GM21717 (cell line): ENCODE results near the gene CPEB2.

Experiments
- ATAC-seq: cut with Tn5 transposase; IDR thresholded peaks from one replicate; pipeline ENCODE4 v1.9.1; 2021; ENCODE audit warnings: mild to moderate bottlenecking, moderate library complexity; ENCODE audit not compliant: unreplicated experiment

The CPEB2 gene

DNA sequence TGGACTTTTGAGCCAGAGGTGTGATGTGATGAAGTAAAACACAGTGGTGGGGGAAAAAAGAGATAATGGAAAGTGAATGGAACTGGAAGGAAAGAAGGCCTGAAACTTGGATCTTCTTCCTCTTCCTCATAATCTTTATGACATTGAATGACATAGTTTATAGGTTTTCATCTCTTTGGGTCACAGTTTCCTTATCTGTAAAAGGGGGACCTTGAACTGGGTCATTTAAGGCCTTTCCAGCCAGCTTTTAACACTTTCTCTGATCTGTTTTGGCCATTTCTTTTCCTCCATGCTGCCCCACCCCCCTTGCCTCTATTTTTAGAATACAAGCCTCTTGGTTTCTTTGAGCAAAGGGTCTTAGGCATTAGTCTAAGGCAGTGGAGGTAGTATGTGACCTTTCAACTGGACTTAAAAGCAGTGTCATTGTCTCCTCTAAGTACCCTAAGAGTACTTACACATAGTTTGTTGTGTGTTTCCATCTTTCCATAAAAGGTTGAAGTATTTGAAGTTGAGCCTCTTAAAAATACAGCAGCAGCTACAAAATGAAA is 7.8 kb downstream of the CPEB2 start:
- no peak for ATAC-seq

- no peak for ATAC-seq
Measured at GRCh38 chr4:15011166-15011565, 8.9 kb downstream of the CPEB2 start.

DNA sequence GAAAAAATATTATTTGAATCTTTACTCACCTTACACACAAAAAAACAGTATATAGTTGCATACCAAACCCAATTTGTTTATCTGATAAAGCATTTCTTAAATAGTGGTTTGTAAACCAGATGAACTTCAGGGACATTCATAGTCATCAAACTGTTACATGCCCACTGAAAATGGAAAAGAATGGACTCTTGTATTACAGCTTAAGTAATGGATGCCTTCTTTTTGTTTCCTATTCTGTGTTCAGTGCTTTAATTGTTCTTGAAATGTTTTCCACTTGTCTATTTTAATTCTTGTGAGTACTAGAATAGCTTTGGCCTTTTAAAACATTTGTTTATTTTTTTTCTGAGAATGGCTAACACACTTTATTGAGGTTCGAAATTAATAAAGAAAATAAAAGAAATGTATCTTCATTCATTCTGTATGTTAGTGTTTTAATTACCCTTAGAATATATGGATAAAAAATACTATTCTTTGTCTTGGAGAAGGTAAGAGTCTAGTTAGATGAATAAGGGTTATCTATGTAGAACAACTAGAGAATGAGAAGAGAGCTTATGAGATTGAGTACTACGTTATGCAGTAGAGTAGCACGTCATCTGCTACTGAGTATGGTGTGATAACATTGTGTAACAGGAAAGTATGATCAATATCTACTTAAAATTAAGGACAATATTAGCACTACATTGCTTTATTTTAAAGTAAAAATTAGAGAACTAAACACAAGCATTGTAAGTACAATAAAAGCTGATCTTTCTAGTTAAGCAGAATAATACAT is 9.9 kb downstream of the CPEB2 start:
- no peak for ATAC-seq

DNA sequence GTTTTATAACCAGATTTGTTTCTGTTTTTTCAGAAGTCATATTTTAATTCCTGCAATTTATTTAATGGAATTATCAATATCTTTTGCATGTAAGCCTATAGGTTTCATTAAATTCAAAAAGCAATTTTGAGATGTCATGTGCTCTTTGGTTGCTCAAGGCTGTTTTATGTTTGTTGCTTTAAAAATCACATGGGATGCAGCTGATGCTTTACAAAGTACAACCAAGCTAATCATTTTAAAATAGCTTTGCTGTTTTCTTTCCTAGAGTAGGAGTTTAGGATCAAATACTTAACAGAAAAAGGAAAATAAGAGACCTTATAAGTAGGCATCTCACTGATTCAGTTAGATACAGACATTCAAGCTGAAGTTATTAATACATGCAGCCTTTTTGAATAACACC is 11.3 kb downstream of the CPEB2 start:
- no peak for ATAC-seq

GRCh38 chr4:15015170-15015569 is 12.9 kb downstream of the CPEB2 start:
- no peak for ATAC-seq

- no peak for ATAC-seq
Measured at GRCh38 chr4:15018361-15018760, 16.1 kb downstream of the CPEB2 start.

DNA sequence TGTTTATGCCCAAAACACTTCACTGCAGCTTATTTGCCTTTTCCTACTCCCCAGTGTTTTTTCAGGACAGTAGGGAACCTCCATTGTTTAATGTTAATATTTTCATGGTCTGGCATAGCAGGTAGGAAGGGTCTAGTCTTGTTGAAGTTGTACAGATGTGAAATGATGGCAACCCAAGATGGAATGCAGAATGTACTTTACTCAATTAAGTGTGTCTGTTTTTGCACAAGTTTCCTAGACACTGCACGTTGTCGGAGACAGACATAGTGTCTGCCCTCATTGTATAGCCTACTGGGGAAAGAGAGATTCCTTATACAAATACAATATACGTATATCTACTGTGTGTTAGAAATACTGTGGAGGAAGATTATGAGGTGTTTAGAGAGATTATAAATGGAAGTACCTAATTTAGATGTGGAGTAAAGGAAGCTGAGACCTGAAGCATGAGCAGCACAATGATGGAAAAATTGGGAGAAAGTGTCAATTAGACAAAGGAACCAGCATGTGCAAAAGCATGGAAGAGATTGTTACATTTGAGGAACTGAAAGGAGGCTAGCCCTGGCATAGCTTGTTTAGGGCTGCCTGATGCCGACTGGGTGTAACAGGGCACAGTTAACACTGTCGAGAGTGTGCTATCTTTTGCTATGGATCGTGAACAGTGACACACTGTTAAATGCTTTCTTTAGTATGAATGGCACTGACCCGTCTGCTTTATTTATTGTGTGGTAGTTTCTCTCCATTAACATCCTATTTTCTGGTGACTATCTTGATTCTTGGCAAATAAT is 18.4 kb downstream of the CPEB2 start:
- no peak for ATAC-seq

DNA sequence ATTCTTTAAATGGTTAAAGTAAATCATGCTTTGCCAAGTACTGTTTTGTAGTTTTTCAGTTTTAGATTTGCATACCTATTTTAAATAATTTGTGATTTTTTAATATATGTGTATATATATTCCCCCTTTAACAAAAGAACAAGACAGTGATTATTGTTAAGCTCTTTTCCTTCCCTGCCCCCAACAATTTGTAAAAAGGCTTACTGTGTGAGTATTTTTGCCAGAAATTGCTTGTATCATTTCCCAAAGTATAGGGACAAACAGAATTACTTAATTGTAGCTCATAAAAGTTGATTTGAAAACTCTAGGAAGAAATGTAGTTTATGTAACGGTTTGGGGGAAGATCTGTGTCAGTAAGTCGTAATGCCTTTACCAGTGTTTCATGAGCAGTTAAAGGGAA is 19.0 kb downstream of the CPEB2 start:
- no peak for ATAC-seq

GRCh38 chr4:15021946-15022345 is 19.7 kb downstream of the CPEB2 start:
- ATAC-seq: no peak

DNA sequence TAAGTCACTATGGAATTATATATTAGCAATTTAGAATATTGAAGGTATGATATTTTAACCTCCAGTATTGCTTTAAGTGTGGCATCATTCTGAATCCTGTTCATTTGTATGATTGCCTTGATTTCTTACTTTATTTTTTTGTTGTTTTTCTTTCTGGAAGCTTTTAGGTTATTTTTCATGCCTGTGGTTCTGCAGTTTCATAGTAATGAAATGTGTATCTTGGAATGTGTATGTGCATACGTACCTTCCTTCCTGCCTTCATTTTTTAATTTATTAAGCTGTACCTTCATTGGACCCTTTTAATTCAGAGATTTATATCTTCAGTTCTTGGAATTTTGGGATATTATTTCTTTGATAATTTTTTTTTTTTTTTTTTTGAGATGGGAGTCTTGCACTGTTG is 22.1 kb downstream of the CPEB2 start:
- ATAC-seq: no peak

GRCh38 chr4:15025693-15026092 is 23.4 kb downstream of the CPEB2 start:
- ATAC-seq: no peak

DNA sequence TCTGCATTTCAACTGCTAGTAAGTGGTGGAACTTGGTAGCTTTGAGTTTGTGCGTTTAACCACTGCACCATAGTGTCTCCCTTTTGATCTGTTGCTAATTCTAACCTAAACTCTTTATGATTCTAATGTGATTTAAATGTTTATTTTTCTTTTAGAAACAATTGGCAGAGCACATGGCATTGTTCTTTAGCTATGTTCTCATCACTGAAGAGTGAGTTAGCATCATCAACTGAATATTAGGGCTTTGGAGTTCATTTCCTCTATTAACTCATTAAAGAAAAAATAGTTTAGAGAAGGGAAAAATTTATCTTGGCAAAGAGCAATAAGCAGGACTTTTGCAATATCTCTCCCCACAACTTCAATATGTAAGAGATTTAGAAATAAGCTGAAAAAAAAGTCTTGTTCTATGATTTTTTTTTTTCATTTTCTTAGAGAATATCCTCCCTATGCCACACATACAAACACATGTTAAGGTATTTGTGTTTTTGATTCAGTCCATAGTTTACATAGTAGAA is 25.7 kb downstream of the CPEB2 start:
- no peak for ATAC-seq

DNA sequence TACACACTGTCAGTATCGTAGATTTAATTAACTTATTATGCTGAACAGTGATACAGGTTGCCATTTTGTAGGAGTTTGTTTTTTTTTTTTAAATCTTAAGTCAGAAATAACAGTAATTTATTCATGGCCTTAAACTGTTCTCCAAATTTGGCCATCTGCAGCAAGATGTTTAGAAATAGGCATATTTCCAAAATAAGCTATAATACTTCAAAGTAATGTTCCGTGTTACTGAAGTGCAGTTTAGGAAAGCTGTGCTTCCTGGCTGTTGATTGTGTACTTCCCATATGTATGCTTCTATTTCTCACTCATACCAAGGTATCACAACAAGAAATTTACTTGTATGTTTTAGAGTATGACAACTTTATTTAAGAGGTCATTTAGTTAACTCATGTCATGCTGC is 28.9 kb downstream of the CPEB2 start:
- no peak for ATAC-seq

GRCh38 chr4:15031993-15032675 is 29.9 kb downstream of the CPEB2 start:
- ATAC-seq: no peak

DNA sequence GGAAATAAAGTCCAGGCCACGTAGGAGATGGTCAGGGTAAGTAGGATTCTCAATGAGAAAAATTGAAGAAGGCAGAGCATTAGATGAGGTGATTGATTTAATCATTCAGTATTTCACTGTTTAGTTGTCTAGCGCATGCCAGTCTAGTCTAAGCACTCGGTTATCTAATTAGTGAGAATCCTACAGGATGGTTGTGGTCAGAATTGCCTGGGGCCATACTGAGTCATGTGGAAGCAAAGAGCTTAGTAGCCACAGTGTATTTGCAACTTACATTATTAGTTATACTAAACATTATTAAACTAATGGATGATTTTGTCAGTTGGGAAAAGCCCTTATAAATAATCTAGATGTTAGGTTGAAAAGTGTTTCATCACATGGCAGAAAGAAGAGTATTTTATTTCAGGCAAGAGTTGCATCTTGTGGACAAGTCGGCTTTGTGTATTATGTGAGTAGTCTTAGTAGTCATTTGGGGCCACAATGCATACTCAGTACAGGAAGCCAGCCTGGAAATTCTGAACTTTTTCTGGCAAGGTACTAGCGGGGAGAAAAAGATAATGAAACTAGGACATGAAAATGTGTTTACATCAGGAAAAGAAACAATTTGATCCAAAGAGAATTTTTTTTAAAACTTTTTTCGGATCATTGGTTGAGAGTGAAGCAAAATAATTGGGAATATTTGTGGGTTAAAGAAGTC is 31.9 kb downstream of the CPEB2 start:
- ATAC-seq: no peak

- no peak for ATAC-seq
Measured at GRCh38 chr4:15035159-15035558, 32.9 kb downstream of the CPEB2 start.

GRCh38 chr4:15037923-15038541 is 35.8 kb downstream of the CPEB2 start:
- ATAC-seq: no peak

- ATAC-seq: no peak
Measured at GRCh38 chr4:15040916-15041463, 38.7 kb downstream of the CPEB2 start.

GRCh38 chr4:15042529-15043167 is 40.4 kb downstream of the CPEB2 start:
- ATAC-seq: no peak
